Stimulated activated CD4-positive, alpha-beta T cell treated with anti-CD3 and anti-CD28 coated beads, Interleukin-12 subunit alpha, Interleukin-12 subunit beta, amount 100 ng/mL, for 48 hours (primary cell): ENCODE data around the gene GEMIN4.

Source experiments
- DNase-seq, 3 donors: peaks; one replicate each; pipeline ENCODE4 v3.0.0-alpha.2; 2020; ENCODE audit warnings: low read depth in 2 of 3, low spot score in 1 of 3

Gene GEMIN4

GRCh38 chr17:744937-745336, 7.1 kb downstream of the GEMIN4 start:
- DNase-seq = no peak

GRCh38 chr17:743139-743538, 8.9 kb downstream of the GEMIN4 start:
- DNase-seq = no peak

GRCh38 chr17:742147-742793, 9.8 kb downstream of the GEMIN4 start:
- DNase-seq = no peak

- peak in 1 of 3 donors; percentile 31 for DNase-seq
These were observed 11.6 kb downstream of the GEMIN4 start for GRCh38 chr17:740240-741017.

- DNase-seq = no peak
These were observed 14.4 kb downstream of the GEMIN4 start for GRCh38 chr17:737561-738113.

- DNase-seq = no peak
These were observed 18.3 kb downstream of the GEMIN4 start for GRCh38 chr17:733743-734142.

- DNase-seq = peak; percentile 43 to 44 (median 44)
These were observed 19.0 kb downstream of the GEMIN4 start for GRCh38 chr17:732902-733720.

- DNase-seq = peak in 1 of 3 donors; percentile 41
These were observed 19.8 kb downstream of the GEMIN4 start, which contains the start of gene TLCD3A for GRCh38 chr17:732067-732901. Gene TLCD3A (plus strand): TSS chr17:732596. CDS start chr17:732648, 52 bp downstream.

GRCh38 chr17:731644-732066, 20.4 kb downstream of the GEMIN4 start:
- no peak for DNase-seq

- DNase-seq = no peak
These were observed 23.2 kb downstream of the GEMIN4 start for GRCh38 chr17:728911-729310.

- no peak for DNase-seq
These were observed 25.7 kb downstream of the GEMIN4 start for GRCh38 chr17:726271-726919.

GRCh38 chr17:725746-726145, 26.3 kb downstream of the GEMIN4 start:
- no peak for DNase-seq

GRCh38 chr17:725084-725483, 27.0 kb downstream of the GEMIN4 start:
- no peak for DNase-seq

- DNase-seq = no peak
These were observed 30.5 kb downstream of the GEMIN4 start for GRCh38 chr17:721540-721937.

GRCh38 chr17:720706-721539, 31.1 kb downstream of the GEMIN4 start:
- DNase-seq = no peak

- DNase-seq = no peak
These were observed 34.0 kb downstream of the GEMIN4 start for GRCh38 chr17:718075-718474.

GRCh38 chr17:708132-708531, 43.9 kb downstream of the GEMIN4 start:
- DNase-seq = no peak

- DNase-seq = no peak
These were observed 46.2 kb downstream of the GEMIN4 start for GRCh38 chr17:705863-706262.

- DNase-seq = no peak
These were observed 47.1 kb downstream of the GEMIN4 start for GRCh38 chr17:705011-705410.
